Measurements from ENCODE around the gene PPP1R12A.
"Not testable (repeated sequence)": the region's sequence is repeated elsewhere in the genome, so short reads cannot be mapped to it uniquely, and the experiment has no call there.

Gene PPP1R12A

DNA sequence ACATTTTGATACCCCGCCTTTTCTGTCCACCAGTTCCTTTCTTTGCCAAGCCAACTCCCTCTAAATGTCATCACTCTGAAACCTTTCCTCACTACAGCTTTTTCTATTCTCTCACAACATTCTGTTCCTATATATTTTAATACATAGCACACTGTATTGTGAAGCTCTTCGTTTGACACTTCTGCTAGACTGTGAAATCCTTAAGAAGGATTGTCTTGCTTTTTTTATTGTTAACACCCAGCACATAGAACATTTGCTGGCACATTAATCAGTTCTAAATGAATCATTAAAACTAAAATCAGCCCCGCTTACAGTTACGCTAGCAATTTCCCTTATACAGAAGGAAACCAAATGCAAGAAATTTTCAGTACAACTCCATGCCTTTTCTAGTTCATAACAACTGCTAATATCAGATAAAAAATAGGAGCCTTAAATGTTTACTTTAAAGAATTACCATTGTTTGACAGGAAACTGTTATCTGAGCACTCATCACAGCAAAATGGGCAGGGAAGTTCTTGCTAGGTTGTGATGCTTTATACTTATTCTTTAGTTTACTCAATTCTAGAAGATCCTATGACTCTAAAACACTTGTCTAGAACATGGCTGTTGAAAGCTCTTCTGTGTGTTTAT is 93.5 kb downstream of the PPP1R12A start:
- DNase-seq: no peak

- no peak for DNase-seq
Observed at GRCh38 chr12:79838359-79838758, 96.5 kb downstream of the PPP1R12A start.

- no peak for DNase-seq
Observed at GRCh38 chr12:79837575-79837974, 97.3 kb downstream of the PPP1R12A start.

GRCh38 chr12:79835377-79835843 is 99.5 kb downstream of the PPP1R12A start:
- no peak for DNase-seq

DNA sequence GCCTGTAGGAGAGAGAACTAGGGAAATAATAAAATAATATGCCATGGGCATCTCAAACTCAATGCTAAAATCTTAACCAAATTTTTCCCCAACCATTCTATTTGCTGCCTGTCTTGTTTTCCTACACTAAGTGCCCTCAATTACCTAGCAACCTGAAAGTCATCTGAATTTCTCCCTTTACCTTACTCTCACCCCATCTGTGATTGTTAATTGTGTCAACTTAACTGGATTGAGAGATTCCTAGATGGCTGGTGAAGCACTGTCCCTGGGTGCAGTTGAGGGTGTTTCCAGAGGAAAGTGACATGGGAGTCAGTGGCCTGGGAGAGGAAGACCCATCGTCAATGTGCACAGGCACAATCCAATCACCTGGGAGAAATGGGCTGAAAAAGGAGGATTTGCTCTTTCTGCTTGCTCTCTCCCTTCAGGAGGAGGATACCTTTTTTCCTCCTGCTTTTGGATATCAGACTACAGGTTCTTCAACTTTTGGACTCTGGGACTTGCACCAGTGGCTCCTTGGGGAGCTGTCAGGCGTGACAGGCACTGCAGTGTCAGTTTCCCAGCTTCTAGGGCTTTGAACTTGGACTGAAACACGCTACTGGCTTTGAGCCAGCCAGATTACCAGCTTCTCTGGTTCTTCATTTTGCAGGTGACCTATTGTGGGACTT is 100.1 kb downstream of the PPP1R12A start:
- DNase-seq: no peak

DNA sequence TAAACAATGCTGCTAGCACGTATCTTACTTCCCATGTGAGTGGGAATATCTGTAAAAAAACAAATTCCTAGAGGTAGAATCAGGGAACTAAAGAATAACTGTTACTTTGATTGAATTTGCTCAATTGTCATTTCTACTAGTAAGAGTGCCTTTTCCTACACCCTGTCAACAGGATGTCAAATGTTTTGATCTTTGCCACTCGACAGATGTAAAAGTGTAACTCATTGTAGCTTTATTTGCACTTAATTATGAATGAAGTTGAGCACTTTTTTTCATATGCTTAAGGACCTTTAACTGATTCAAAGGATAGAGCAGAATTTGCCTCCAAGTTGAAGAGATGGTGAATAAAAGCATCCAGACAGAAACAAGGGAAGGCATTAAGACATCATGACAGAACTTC is 104.5 kb downstream of the PPP1R12A start:
- no peak for DNase-seq

GRCh38 chr12:79828924-79829323 is 106.0 kb downstream of the PPP1R12A start:
- DNase-seq: no peak

- no peak for DNase-seq
Observed at GRCh38 chr12:79827484-79827883, 107.4 kb downstream of the PPP1R12A start.

- DNase-seq: no peak
Observed at GRCh38 chr12:79826267-79827128, 108.4 kb downstream of the PPP1R12A start.

DNA sequence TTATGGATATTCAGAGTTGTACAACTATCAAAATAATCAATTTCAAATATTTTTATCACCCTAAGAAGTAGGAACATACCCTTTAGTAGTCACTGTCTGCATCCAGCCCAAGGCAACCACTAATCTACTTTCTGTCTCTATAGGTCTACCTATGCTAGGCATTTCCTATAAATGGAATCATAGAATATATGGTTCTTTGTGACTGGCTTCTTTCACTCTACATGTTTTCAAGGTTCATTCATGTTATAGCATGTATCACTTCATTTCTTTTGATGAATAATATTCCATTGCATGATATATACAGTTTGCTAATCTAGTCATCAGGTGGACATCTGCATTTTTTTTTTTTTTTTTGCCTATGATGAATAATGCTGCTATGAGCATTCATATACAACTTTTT is 112.4 kb downstream of the PPP1R12A start:
- no peak for DNase-seq

DNA sequence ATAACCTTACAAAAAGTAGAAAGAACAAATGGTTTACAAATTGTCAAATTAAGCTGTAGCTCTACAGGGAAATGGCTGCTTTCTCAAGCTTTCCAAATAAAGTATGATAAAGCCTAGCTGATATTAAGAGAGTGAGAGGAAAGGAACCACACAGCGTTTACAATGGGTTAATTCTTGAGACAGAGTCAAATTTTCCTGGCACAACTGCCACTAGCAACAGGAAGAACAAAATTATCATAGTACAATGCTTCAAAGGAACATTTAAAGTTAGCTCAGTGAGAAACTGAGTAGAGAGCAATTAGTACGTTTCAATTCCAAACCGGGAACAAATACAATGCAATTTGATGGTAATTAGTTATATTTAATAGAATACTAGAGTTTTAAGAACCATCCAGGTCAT is 116.0 kb downstream of the PPP1R12A start:
- DNase-seq: no peak

- DNase-seq: not testable (repeated sequence)
Observed at GRCh38 chr12:79784366-79785065, 150.4 kb downstream of the PPP1R12A start.

DNA sequence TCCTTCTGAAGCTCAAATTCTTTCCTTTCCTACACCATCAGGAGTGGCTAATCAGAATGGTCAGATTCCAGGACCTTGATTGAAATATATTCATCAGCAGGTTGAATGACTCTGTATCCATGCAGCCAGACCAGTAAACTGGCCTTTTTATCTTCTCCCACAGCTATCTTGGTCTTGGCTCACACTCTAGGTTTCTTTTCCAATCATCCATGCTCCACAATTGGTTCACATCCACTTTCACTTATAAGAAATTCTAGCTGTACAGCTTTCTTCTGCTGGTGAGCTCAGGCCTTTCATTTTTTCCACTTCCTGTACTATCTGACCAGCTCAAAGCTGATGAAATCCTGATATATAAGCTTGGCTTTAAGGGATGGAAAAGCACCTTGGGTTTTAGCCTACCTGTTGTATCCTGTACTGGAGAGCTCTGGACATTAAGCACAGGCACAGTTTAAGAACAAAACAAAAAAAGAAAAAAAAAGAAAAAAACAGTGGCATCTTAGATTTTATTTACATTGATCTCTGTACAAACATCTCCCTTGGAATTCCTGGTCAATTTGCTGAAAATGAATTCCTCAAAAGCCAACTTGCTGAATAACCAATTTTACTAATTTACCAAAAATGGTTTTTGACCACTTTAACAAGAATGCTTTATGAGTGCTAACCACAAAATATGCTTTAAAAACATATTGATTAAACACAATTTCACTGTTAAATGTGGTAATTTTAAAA is 152.6 kb downstream of the PPP1R12A start:
- DNase-seq: no peak

DNA sequence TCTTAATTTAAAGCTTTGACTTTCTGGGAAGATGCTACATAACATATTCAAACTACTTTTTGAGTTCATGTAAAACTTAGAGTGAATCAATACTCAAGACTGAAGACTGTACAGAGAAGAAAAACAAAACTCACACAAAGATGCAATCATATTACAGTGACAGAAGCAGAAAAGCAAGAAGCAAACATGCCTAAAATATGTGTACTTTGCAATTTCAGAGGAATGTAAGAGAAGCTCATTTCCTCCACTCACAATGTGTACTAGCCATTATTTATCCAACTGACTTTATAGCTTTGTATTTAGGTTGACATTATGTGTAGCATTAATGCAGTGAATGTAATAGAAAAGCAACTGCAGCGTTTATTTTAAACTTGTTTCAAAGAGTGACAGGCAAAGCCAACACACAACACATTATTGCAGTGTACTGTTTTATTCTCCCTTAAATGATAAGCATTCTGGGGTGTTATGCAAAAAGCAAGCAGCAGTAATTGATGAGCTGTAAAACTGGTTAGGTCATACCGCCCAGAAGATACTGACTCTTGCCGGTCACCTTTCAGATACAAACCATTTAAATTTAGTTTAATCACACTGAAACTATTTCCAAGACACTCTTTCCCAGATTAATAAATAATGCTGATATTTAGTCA is 156.0 kb downstream of the PPP1R12A start:
- no peak for DNase-seq

DNA sequence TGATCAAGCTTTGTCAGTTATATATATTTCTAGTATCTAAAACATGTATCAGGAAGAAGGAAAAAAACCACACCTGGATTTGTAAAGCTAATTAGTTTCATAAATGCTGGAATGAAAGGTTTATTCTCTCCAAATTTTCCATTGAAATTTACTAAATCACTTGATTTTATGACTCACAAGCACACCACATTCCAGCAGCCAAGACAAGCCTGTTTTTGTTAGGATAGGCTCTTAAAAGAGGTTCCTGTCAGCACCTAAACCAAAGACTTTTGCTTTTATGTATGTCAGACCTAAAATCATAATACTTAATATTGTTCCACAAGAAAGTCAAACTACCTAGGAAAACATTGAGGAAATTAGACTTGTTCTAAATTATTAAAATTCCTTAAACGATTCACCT is 158.8 kb downstream of the PPP1R12A start:
- DNase-seq: no peak

DNA sequence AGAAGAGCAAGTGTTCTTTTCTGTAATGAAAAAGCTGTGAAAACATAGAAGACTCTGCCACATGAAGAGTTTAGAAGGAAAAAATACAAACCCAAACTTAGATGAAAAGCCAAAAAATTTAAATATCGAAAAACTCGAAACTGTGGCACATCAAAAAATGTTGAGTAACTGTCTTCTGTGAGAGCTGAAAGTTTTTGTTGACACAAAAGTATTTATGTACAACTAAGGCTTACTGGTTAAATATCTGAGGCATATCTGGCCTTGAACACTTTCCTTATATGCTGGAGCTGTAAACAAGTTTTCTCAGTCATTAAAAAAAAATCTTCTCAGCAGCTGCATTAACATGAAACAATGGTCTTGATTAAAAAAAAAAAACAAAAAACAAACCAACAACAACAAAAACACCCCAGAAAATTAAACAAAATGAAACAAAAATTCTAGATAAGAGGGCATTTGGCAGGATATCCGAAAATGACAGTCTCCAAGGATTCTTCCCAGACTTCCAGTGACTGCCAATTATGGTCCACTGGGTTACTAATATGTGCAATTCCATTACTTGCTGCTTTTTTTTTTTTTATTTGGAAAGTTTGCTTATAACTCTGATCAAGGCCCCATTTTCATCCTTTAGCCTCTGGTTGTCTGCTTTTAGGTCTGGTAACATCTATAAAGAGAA is 159.4 kb downstream of the PPP1R12A start:
- DNase-seq: no peak

DNA sequence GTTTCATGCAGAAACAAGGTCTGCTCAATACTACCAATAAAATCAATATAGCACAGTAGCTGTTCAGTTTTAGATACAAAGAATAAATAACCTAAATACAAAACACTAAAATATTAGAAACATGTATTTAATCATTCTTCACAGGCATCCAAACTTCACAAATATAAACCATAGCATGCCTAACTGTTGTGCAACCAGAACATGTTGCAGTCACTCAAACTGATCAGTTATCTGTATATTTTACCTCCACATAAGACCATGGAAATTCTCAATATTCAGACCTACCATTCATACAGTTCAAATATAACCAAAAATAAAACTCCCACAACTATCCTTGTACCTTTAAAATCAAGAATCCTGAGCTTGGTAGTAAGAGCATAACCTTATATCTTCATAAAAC is 161.0 kb downstream of the PPP1R12A start:
- no peak for DNase-seq

DNA sequence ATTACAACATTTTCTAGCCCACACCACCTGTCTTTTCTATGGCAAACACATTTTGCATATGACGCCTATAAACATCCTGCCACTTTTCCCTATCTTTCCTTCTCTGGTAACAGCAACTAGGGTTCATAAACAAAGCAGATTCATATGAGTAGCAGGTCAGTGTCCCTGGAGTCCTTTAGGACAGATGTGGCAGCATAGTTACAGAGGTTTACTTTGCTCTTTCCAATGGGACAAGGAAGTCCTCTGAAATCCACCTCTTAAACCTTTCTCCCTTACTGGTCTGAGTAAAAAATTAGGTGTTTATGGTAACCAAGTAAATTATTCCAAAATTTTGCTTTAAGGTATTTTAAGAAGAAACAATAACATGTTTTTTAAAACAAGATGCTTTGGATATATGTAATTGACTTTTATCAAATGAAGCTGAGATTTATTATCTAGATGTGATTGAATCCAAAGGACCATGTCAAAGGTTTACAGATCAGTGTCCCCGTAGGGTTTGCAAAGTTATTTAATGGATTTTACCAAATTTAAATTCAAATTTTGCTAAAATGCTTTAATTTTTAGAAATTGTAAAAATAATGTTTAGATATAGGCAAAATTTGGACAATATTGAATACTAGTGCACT is 164.9 kb downstream of the PPP1R12A start:
- DNase-seq: no peak

GRCh38 chr12:79769189-79769859 is 165.6 kb downstream of the PPP1R12A start:
- DNase-seq: no peak

Data from left hindlimb (tissue), 1 donor.